HepG2 (cell line): ENCODE data around the gene DARS2. TPM values are rescaled to one million over a fixed set of nuclear protein-coding genes. Genes with fewer than 3 reads are reported as not detected.

Experiments used
- ASH2L ChIP-seq: fragments of 300-600, 200-600 bp; sonication (generic); IDR thresholded peaks from 2 replicates; pipeline ENCODE4 v1.7.0; 2017; ENCODE audit warnings: low read depth, mild to moderate bottlenecking, moderate library complexity, mixed read lengths, low read length; ENCODE audit not compliant: insufficient read length
- ATF6 ChIP-seq: sonication (generic); formaldehyde crosslinking; conservative IDR thresholded peaks from 2 replicates; pipeline ENCODE4 v1.4.0; 2020; ENCODE audit warnings: missing genetic modification reagents
- CENPBD1 ChIP-seq: sonication (generic); formaldehyde crosslinking; IDR thresholded peaks from 2 replicates; pipeline ENCODE4 v1.8.0; 2022; ENCODE audit warnings: missing genetic modification reagents, low read depth, mild to moderate bottlenecking, borderline replicate concordance
- ESRRA ChIP-seq: sonication (generic); formaldehyde crosslinking; IDR thresholded peaks from 2 replicates; pipeline ENCODE4 v1.5.1; 2020; ENCODE audit warnings: mild to moderate bottlenecking, low read depth, missing genetic modification reagents
- HDAC2 ChIP-seq: sonication (generic); formaldehyde crosslinking; IDR thresholded peaks from 2 replicates; pipeline ENCODE4 v1.4.0; 2020; ENCODE audit warnings: missing genetic modification reagents
- HMGA1 ChIP-seq: sonication (generic); formaldehyde crosslinking; conservative IDR thresholded peaks from 2 replicates; pipeline ENCODE4 v1.4.0; 2020; ENCODE audit warnings: missing genetic modification reagents
- KDM2A ChIP-seq: sonication (generic); formaldehyde crosslinking; IDR thresholded peaks from 2 replicates; pipeline ENCODE4 v1.4.0; 2020; ENCODE audit warnings: low read depth, missing genetic modification reagents, borderline replicate concordance
- MAFG ChIP-seq: sonication (generic); formaldehyde crosslinking; IDR thresholded peaks from 2 replicates; pipeline ENCODE4 v1.5.1; 2020; ENCODE audit warnings: mild to moderate bottlenecking, missing genetic modification reagents
- MAZ ChIP-seq, 2 experiments: sonication (generic) in 1 of 2; formaldehyde crosslinking in 1 of 2; IDR thresholded peaks; 2 replicates each; pipeline versions ENCODE4 v1.5.0 to v1.6.1; 2012 to 2020; ENCODE audit warnings: low read depth in 2 of 2, mild to moderate bottlenecking in 2 of 2, borderline replicate concordance in 1 of 2, improper control_type of control experiment in 1 of 2, low read length in 1 of 2, missing genetic modification reagents in 1 of 2, moderate library complexity in 1 of 2
- MBD4 ChIP-seq: IDR thresholded peaks from 2 replicates; pipeline ENCODE4 v1.6.1; 2012; ENCODE audit warnings: low read length, inconsistent platforms, borderline replicate concordance
- NONO ChIP-seq, 2 experiments: fragments of 450-650 bp in 1 of 2; sonication (generic) in 1 of 2; formaldehyde crosslinking in 1 of 2; IDR thresholded peaks in 1 of 2; conservative IDR thresholded peaks in 1 of 2; 2 replicates each; pipeline versions ENCODE4 v1.6.1 to v1.8.0; 2017 to 2022; ENCODE audit warnings: mild to moderate bottlenecking in 1 of 2, missing genetic modification reagents in 1 of 2, moderate library complexity in 1 of 2
- PATZ1 ChIP-seq: sonication (generic); formaldehyde crosslinking; IDR thresholded peaks from 2 replicates; pipeline ENCODE4 v1.4.0; 2020; ENCODE audit warnings: missing genetic modification reagents
- SP140L ChIP-seq: sonication (generic); formaldehyde crosslinking; IDR thresholded peaks from 2 replicates; pipeline ENCODE4 v1.4.0; 2020; ENCODE audit warnings: missing genetic modification reagents, borderline replicate concordance
- TEAD2 ChIP-seq: sonication (generic); formaldehyde crosslinking; IDR thresholded peaks from 2 replicates; pipeline ENCODE4 v1.9.0; 2021; ENCODE audit warnings: missing genetic modification reagents
- ZMAT3 ChIP-seq: sonication (generic); formaldehyde crosslinking; conservative IDR thresholded peaks from 2 replicates; pipeline ENCODE4 v1.7.0; 2021; ENCODE audit warnings: missing genetic modification reagents
- ZNF501 ChIP-seq: sonication (generic); formaldehyde crosslinking; IDR thresholded peaks from 2 replicates; pipeline ENCODE4 v1.5.1; 2020; ENCODE audit warnings: mild to moderate bottlenecking, moderate library complexity, missing genetic modification reagents
- ZNF530 ChIP-seq: sonication (generic); formaldehyde crosslinking; IDR thresholded peaks from 2 replicates; pipeline ENCODE4 v1.5.0; 2020; ENCODE audit warnings: low read depth, mild to moderate bottlenecking, missing genetic modification reagents
- ZNF703 ChIP-seq: sonication (generic); formaldehyde crosslinking; IDR thresholded peaks from 2 replicates; pipeline ENCODE4 v1.5.1; 2020; ENCODE audit warnings: missing genetic modification reagents, mild to moderate bottlenecking, moderate library complexity, borderline replicate concordance
- ZNF775 ChIP-seq: sonication (generic); formaldehyde crosslinking; IDR thresholded peaks from 2 replicates; pipeline ENCODE4 v1.4.0; 2020; ENCODE audit warnings: missing genetic modification reagents, mild to moderate bottlenecking, moderate library complexity, borderline replicate concordance
- ZNF777 ChIP-seq: sonication (generic); formaldehyde crosslinking; IDR thresholded peaks from 2 replicates; pipeline ENCODE4 v1.4.0; 2020; ENCODE audit warnings: missing genetic modification reagents
- ZXDC ChIP-seq: sonication (generic); formaldehyde crosslinking; IDR thresholded peaks from 2 replicates; pipeline ENCODE4 v1.5.0; 2020; ENCODE audit warnings: mild to moderate bottlenecking, missing genetic modification reagents
- polyA plus RNA-seq, 8 experiments: library from polyadenylated mRNA; depleted of rRNA in 3 of 8; stranded (reverse) in 7 of 8; unstranded in 1 of 8; fragments of >200 nt; fragmentation: Illumina TruSeq in 4 of 8; extraction: Trizol in 4 of 8; gene quantifications; 2 replicates each; pipeline versions ENCODE4 v1.2.1 to v1.2.3, GENCODE V29; 2011 to 2016; ENCODE audit warnings: low read depth in 4 of 8, missing spikeins in 1 of 8, mixed read lengths in 1 of 8; ENCODE audit not compliant: insufficient read depth in 1 of 8
- total RNA-seq, 5 experiments: library from RNA; depleted of rRNA; stranded (reverse); fragments of >200 nt; fragmentation: Illumina TruSeq; extraction: Trizol; gene quantifications; 2 replicates each; pipeline ENCODE4 v1.2.3, GENCODE V29; 2016; ENCODE audit warnings: low read depth in 1 of 5

Gene DARS2
- total and polyA plus RNA-seq, 2 of the 13 experiments (the other 11 are each of a cell fraction or from before 2014, with no cell fraction given): 17.6 to 27.7 TPM

GRCh38 chr1:173868266-173869020 is 44.0 kb downstream of the DARS2 start, which contains the start of gene ZBTB37 (continued):
- TF ChIP-seq ESRRA (CRISPR knock-in tag) (0 out of 2 replicates have a peak, but pooled peaks have one; percentile 17), NONO (IDR thresholded peaks at IDR 0.05) (no peak), NONO (CRISPR knock-in tag; conservative IDR thresholded peaks at IDR 0.05) (peak; percentile 1; the same call in 1 of the 2 replicates), ATF6 (CRISPR knock-in tag) (no peak), ZNF530 (no peak), SP140L (no peak), ZNF775 (CRISPR knock-in tag) (peak; percentile 95), PATZ1 (CRISPR knock-in tag) (peak; percentile 99), ZNF501 (CRISPR knock-in tag) (peak; percentile 18; the same call in 1 of the 2 replicates), ZMAT3 (no peak), HDAC2 (peak; percentile 21), TEAD2 (CRISPR knock-in tag) (peak; percentile 62; the same call in 1 of the 2 replicates), MAZ (IDR thresholded peaks at IDR 0.05; ENCODE audit: borderline replicate concordance, low read depth, low read length) (0 out of 2 replicates have a peak, but pooled peaks have one; percentile 6), MAZ (CRISPR knock-in tag; IDR thresholded peaks at IDR 0.05; ENCODE audit: low read depth) (peak; percentile 94), MBD4 (no peak), ASH2L (peak; percentile 72), ZNF777 (peak; percentile 39), ZNF703 (CRISPR knock-in tag) (no peak), ZXDC (CRISPR knock-in tag) (peak; percentile 37; the same call in 1 of the 2 replicates), MAFG (CRISPR knock-in tag) (no peak), HMGA1 (CRISPR knock-in tag) (no peak), CENPBD1 (CRISPR knock-in tag) (no peak), KDM2A (CRISPR knock-in tag) (peak; percentile 72)
